NCI-H2081 treated with DMSO at 0.1 percent for 48 hours (cell line): ENCODE measurements around the gene RMRP.
A peak's percentile ranks its signal among the peaks of the same experiment; 100 is the strongest.
"Not testable (repeated sequence)": the region's sequence is repeated elsewhere in the genome, so short reads cannot be mapped to it uniquely, and the experiment has no call there.

Experiments
- DNase-seq: peaks from one replicate; lab custom pipeline; 2025; lab: John Stamatoyannopoulos, UW

RMRP gene

DNA sequence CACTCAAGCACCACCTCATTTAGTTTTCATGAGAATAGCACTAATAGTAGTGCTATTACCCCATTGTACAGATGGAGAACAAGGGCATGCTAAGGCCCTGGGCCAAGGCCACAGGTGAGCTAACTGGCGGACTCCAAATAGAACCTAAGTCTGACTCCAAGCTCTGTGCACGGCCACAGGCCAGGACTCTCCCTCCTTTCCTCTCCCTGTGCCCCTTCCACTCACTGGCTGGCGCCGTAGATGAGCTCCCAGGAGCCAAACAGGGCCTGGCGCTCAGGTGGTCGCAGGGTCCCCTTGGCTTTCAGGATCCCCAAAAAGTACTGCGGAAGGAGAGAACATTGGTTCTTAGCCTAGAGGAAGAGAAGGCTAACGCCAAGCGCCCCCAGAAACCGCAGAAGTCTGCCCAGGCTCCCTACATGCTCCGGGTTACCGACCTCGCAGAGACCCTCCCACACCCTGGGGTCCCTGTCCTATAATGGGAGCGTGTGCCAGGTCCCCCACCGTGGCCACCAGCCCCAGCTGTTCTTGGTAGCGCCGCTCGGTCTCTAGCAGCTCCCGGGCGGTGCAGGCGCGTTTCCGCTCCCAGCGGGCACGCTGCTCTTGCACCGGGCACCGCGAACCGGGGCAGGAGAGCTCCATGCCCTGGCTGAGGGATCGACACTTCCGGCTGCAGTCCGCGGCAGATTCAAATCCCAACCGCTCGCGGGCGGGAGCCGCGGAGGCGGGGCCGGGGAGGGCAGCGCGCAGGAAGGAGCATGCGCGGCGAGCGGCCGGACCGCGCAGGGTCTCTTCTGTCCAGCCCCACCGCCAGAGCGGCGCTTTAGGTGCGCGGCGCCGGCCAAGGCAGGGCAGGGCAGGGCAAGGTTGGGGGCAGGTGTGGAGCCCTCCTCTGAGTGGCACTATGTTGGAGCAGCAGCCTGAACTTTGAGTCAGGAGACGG is 7.0 kb upstream of the RMRP start, which contains the start of gene ARHGEF39:
ARHGEF39 (minus strand) TSS at position 665 of the 940 bp plus-strand sequence; CDS start at position 639, 26 bp downstream.
- peak; percentile 76 for DNase-seq

DNA sequence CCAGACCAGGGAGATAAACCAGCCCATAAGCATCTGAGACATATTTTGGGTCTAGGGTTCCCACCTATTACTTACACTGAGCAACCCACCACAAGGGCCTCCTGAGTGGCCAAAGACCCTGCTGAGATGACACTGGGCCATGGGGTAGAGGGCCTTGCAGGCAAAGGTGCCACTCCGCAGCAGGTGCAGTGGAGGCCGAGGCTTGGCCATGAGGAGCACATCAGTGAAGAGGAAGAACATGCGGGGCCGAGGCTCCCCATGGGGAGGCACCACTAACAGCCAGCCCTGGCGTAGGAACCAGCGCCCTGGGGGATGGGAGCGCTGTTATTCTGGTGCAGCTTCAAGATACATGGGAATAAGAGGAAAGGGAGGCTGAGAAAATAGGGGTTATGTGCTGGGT is 4.6 kb upstream of the RMRP start:
- no peak for DNase-seq

DNA sequence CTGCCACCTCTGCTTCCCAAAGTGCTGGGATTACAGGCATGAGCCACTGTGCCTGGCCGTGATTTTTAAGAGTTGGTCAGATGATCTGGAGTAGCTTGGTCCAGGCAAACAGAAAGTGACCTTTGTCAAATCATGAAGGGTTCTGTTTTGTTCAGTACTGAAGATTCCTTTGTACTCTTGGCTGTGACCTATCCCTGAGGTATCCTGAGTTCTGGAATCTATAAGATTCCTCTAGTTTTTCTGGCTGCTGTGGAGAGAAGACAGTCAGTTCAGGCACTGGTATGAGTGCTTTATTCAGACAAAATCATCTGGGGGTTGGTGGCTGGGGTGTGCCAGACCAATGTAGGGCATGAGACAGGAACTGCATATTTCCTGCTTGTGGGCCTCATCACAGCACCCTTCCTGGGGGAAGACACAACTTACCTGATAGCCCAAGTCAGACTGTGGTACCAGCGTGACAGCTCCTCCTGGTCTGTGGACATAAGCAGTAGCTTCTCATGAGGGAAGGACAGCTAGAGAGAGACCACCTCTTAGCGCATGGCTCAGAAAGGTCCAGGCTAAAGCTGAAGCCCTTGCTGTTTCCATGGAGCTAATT is 4.0 kb upstream of the RMRP start:
- no peak for DNase-seq

DNA sequence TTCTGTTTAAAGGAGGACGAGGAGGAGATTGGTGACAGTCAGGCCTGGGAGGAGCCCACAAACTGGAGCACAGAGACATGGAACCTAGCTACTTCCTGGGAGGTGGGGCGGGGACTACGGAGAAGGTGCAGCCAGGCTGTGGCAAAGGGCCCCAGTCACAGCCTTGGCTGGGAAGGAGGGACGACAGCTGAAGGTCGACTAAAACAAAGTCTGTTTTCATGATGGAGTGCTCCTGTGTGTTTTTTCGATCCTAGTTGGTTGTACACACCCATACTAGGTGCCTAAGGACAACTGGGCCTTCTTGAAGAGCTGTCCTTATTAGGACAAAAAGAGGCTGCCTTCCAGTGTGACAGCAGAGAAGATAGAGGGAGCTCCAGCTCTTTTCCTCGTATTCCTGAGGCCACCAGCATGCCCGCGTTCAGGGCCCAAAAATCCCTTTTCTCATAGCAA is 3.2 kb upstream of the RMRP start:
- no peak for DNase-seq

DNA sequence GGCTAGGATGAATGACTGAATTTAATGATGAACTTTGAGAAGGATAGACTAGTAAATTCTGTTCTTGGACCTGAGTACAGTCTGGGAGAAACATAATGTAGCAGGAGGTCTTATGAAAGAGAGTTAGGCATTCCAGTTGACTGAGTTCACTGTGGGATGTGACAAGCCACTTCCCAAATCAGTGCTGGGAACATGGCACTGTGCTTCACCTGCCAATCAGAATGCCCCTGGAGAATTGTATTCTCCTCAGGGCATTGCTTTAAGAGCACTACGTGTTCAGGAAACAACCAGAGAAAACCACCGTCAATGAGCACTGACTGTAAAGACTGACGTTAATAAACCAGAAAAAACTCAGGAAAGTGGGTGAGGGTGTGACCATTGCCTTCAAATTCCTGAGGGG is 1.5 kb upstream of the RMRP start:
- no peak for DNase-seq

DNA sequence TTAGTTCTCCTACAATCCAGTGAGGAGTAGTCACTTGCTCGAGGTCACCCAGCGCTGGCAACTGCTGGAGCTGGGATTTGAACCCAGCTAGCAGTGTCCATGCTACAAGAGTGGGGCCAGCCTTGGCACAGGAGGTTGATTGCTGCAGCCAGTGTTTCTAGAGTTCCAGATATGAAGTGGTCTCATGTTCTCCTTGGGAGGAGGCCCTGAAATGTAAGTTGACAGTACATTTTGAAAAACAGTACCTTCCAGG is 1.1 kb upstream of the RMRP start:
- no peak for DNase-seq

DNA sequence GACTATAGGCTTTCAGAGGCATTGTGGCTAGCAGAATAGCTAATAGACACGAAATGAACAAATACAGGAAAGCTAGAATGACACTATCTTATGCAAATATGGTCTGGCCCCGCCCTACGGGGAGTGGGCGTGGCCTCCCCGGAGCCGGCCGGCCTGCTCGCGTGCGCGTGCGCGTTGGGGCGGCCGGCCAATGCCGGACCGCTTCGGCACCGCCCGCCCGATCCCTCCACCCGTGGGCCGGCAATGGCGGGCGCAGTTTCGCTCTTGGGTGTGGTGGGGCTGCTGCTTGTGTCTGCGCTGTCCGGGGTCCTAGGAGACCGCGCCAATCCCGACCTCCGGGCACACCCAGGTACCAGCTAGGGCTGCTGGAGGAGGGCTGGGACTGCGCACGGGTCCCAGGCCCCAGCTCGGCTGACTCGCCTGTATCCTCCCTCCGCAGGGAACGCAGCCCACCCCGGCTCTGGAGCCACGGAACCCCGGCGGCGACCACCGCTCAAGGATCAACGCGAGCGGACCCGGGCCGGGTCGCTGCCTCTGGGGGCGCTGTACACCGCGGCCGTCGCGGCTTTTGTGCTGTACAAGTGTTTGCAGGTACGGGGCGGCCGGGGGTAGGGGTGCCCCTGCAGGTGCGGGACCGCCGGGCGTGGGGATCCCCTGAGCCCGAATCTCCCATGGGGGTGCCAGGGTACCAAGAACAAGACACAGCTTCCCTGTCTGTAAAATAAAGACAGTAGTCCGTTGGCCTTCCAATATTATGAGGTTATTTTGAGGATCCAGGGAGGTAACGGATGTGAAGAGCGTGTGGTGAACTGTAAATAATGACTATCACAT is 533 bp upstream of the RMRP start, which contains the start of gene CCDC107:
CCDC107 (plus strand) TSS at position 156 of the 831 bp plus-strand sequence; CDS start at position 244, 88 bp downstream.
- DNase-seq, result peak; percentile 89

DNA sequence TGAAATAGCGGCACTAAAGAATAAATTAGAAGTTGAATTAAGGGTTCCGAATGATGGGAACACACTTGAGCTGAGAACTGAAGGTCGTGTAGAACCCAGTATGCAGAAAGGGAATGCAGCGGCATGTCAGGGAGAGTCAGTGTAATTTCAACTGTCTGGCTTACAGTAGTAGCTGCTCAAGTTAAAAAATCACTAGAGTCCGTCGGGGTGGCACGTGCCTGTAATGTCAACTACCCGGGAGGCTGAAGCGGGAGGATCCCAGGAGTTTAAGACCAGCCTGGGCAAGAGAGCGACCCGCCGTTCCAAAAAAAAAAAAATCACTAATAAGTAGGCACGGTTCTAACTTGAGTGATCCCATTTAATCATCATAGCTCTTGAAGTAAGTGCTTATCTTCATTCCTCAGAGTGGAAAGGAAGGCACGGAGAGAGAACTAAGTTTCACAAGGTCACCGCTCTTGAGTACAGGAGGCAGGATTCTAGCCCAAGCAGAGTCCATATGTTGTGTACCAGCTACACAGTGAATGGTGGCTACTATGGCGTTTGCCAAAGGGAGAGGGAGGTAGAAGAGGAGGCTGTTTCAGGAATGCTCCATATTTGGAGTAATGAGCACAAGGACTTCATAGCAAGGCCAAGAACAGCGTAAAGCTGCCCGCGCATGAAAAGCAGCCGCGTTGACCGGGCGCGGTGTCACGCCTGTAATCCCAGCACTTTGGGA is 831 bp downstream of the RMRP start:
- DNase-seq, result no peak

DNA sequence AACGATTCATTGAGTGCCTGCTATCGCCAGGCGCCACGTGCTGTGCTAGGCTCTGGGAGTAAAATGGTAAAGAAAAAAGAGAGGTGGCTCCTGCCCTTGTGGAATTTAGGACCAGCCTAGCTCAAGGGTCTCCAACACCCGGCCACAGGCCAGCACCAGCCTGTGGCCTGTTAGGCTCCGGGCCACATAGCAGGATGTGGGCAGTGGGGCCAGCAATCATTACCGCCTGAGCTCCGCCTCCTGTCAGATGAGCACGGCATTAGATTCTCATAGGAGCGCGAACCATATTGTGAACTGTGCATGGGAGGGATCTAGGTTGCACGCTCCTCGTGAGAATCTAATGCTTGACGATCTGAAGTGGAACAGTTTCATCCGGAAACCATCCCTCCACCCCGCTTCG is 1.5 kb downstream of the RMRP start:
- no peak for DNase-seq

DNA sequence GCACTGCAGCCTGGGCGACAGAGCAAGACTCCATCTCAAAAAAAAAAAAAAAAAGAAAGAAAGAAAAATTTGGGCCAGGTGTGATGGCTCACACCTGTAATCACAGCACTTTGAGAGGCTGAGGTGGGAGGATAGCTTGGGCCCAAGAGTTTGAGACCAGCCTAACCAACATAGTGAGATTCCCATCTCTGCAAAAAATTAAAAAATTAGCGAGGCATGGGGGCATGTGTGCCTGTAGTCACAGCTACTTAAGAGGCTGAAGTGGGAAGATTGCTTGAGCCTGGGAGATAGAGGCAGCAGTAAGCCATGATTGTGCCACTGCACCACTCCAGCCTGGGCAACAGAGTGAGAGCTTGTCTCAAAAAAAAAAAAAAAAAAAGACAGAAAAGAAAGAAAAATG is 4.2 kb downstream of the RMRP start:
- no peak for DNase-seq

DNA sequence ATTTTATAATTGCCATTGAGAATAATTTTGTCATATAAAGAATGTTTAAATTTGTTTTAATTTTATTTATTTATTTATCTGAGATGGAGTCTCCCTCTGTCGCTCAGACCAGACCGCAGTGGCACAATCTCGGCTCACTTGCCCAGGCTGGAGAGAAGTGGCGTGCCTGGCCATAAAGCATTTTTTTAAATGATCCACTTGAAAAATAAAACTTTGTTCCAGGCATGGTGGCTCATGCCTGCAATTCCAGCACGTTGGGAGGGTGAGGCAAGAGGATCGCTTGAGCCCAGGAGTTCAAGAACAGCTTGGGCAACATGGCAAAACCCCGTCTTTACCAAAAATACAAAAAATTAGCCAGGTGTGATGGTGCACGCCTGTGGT is 5.0 kb downstream of the RMRP start:
- DNase-seq, result no peak

DNA sequence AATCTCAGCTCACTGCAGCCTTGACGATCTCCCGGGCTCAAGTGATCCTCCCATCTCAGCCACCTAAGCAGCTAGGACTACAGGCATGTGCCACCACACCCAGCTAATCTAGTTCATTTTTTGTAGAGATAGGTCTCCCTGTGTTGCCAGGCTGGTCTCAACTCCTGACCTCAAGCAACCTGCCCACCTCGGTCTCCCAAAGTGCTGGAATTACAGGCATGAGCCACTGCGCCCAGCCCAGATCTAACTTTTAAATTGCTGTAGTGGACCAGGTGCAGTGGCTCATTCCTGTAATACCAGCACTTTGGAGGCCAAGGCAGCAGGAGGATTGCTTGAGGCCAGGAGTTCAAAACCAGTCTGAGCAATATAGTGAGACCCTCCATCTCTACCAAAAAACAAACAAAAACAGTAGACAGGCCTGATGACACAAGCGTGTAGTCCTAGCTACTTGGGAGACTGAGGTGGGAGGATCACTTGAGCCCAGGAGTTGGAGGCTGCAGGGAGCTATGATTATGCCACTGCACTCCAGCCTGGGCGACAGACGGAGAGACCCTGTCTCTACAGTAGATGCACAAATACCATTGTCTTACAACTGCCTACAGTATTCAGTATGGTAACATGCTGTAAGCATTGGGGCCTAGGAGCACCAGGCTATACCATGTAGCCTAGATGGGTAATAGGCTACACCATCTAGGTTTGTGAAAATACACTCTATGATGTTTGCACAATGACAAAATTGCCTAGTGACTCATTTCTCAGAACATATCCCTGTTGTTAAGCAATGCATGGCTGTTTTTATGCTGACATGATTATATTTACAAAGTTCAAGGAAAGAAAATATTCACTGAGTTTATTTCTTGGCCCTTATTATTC is 5.6 kb downstream of the RMRP start:
- no peak for DNase-seq

DNA sequence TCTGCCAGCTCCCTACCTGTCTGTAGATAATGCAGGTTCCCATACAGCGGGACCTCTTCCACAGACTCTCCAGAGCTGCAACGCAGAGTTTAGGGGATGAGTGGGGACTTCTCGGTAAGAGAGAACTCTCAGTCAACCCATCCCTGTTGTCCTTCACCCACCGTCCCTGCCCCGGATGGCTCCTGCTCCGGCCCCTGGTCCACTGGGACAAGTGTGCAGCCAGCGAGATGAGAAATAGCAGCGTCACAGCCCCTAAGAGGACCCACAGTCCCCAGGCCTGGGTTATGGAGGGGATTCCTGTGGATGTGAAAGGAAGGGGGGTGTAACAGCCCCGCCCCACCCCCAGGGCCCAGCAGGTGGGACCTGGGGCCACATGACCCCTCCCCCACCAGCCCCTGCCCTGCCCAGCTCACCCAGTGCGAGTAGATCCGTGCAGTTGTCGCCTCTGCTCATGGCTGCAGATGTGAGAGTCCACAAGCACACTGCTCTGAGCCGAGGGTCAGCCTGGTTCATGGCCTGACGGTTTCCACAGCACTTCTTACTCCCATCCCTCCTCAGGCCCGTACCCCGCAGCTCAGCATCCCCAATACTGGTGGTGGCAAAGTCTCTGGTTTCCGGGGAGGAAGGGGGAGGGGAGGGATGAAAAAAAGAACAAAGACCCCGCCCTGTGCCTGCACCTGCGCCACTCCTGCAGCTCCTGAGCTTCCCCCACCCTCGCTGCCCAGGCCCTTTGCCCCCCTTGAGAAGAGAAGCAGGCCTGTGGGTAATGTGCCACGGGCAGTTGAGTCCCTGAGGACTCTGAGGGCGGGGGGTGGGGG is 7.3 kb downstream of the RMRP start, which contains the start of gene SIT1:
SIT1 (minus strand) TSS at position 591 of the 818 bp plus-strand sequence; CDS start at position 513, 78 bp downstream.
- DNase-seq, result no peak

DNA sequence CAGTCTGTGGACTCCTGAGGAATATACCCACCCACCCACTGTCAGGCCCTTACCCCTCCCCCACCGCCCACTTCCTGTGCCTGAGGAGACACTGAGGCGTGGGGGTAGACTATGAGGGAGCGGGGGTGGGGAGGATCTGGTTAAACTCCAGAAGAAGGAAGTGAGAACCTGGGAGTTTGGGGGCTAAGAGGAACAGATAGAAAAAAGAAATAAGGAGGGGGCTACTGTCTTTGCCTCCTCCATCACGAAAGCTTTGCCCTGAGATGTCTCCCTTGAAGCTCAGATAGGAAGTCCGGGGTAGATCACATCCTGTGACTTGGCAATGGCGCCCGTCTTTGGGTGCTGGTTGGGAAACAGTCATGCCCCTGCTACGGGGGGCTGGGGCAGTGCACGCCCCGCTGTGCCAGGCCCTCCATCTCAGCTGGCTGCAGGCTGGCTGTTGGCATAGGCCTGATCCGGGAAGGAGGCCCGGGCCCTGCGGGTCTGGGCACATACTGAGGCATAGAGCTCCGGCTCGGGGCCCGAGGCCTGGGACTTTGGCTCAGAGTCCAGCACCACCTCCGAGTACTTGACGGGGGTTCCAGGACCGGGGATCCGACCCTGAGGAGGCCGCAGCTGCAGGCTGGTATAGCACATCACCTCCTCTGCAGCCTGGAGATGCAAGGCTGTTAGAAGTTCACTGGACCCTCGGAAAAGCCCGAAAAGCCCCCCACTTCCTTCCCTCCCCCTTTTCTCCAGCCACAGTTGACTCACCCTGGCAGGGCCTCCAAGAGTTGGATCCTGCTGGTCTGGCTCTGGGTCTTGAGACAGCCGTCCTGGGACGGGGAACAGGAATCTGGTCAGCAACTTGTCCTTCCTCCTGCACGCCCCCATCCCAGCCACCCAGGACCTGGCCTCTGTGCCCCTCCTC is 8.1 kb downstream of the RMRP start:
- no peak for DNase-seq

DNA sequence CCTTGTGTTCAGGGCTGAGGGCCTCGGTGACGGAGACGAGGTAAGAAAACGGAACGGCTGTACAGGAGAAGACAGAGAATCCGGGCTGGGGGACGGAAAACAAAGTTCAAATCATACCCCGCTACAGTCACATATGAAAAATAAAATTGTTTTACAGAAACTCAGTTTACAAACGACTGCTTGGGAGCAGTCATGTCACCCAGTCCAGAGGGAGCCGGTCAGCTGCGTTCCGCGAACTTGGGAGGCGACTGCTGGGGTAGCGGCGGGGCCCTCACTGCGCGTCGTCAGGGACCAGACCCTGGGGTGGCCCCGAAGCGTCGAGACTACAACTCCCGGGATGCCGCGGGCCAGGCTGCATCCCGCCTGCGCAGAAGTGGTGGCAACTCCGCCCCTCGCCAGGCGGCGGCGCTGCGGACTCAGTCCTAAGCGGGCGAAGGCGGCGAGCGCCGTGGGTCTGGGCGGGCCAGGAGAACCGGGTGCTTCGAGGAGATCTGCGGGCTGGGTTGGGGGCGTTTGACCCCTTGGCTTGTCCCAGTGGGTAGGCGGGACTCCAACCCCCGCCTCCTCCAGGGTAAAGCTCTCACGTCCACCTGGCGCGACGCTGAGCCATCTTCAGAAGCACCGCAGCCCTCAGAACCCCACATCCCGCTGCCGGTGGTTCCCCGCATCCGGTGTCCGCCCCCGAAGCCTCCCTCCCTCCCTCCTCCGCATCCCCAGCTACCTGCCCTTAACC is 11.1 kb downstream of the RMRP start:
- peak; percentile 58 for DNase-seq

DNA sequence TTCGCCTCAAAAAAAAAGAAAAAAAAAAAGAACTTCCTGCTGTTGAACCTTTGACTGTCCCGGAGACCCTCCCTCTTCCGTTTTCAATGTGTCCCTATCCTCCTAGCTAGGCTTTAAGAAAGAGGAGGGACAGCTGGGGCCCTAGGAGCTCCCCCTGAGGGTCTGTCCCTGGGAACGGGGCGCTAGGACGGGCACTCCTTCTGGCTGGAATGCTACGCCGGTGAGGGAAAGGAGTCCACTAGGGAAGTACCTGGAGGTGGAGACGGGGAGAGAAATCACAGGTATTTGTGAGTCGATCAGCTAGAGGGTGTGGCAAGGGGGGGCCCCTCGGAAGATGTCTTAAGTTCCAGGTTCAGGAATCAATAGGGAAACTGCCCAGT is 11.7 kb downstream of the RMRP start:
- DNase-seq, result no peak

DNA sequence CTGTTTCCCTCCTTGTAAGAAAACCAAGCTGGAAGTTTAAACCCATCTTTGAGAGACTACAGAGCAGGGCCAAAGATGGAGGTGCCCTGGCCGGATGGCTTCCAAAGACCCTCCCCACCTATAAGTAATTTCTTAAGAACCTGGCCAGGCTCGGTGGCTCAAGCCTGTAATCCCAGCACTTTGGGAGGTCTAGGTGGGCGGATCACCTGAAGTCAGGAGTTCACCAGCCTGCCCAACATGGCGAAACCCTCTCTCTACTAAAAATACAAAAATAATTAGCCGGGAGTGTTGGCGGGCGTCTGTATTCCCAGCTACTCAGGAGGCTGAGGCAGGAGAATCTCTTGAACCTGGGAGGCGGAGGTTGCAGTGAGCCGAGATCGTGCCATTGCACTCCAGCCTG is 12.1 kb downstream of the RMRP start:
- not testable (repeated sequence) for DNase-seq

DNA sequence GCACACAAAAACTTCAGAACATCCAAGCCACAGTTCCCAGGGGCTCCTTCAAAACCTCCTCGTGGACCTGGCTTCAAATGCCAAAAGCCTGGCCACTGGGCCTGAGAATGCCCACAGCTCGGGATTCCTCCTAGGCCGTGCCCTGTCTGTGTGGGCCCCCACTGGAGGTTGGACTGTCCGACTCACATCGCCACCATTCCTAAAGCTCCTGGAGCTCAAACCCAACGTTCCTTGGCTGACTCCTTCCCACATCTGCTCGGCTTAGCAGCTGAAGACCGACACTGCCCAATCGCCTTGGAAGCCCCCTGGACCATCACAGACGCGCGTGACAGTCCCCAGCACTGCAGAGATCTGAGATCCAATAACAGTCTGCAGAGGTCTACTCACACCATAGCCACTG is 14.8 kb downstream of the RMRP start:
- no peak for DNase-seq
